MCF 10A (cell line): ENCODE results near the gene RBM20. TPM values are rescaled to one million over a fixed set of nuclear protein-coding genes. Genes with fewer than 3 reads are reported as not detected.

Experiments used
- BruUV-seq: library from RNA; stranded (reverse); fragments of 400-500 nt; replicated peaks from 2 replicates; lab custom pipeline; 2021; lab: Mats Ljungman, UMichigan
- CTCF ChIA-PET: fragments of 300-600 bp; sonication (Branson Sonifier 250); formaldehyde crosslinking; extraction: SDS; loops from one replicate; lab custom pipeline; 2021; ENCODE audit warnings: antibody characterized with exemption, inconsistent platforms; lab: Yijun Ruan, JAX
- POLR2A ChIA-PET: fragments of 300-600, 350-650 bp; sonication (Branson Sonifier 250); formaldehyde crosslinking; extraction: SDS; loops from one replicate; lab custom pipeline; 2020; ENCODE audit warnings: antibody characterized with exemption, inconsistent platforms; lab: Yijun Ruan, JAX
- DNase-seq: peaks from one replicate; pipeline ENCODE4 v3.0.0-alpha.2; 2018; ENCODE audit not compliant: unreplicated experiment
- H3K27ac Mint-ChIP-seq: one replicate; pipeline ENCODE4 v1.8.0; 2022; ENCODE audit warnings: mild to moderate bottlenecking, low read depth, mixed read lengths; ENCODE audit not compliant: unreplicated experiment
- H3K27me3 Mint-ChIP-seq: one replicate; pipeline ENCODE4 v1.8.0; 2022; ENCODE audit warnings: mixed read lengths; ENCODE audit not compliant: insufficient read depth, unreplicated experiment
- H3K36me3 Mint-ChIP-seq: one replicate; pipeline ENCODE4 v1.8.0; 2022; ENCODE audit warnings: mild to moderate bottlenecking, moderate library complexity, mixed read lengths; ENCODE audit not compliant: insufficient read depth, unreplicated experiment
- H3K4me1 Mint-ChIP-seq: one replicate; pipeline ENCODE4 v1.8.0; 2022; ENCODE audit warnings: mixed read lengths; ENCODE audit not compliant: insufficient read depth, unreplicated experiment
- H3K4me3 Mint-ChIP-seq: one replicate; pipeline ENCODE4 v1.8.0; 2022; ENCODE audit warnings: mild to moderate bottlenecking, moderate library complexity, mixed read lengths; ENCODE audit not compliant: unreplicated experiment
- H3K9me3 Mint-ChIP-seq: one replicate; pipeline ENCODE4 v1.8.0; 2022; ENCODE audit warnings: mixed read lengths; ENCODE audit not compliant: unreplicated experiment
- CTCF ChIP-seq: fragments of 200-600 bp; IDR thresholded peaks from one replicate; pipeline ENCODE4 v1.8.0; 2022; ENCODE audit warnings: antibody characterized with exemption, mild to moderate bottlenecking; ENCODE audit not compliant: unreplicated experiment
- intact Hi-C: fragments of 100-400 bp; cut with micrococcal nuclease; formaldehyde crosslinking; loops from 2 replicates; pipeline ENCODE4 v1.14.1; 2022
- total RNA-seq: library from RNA; stranded (reverse); gene quantifications from 2 replicates; pipeline ENCODE4 v1.2.3, GENCODE V29; 2022

Gene RBM20
- total RNA-seq, 1 experiment from 2014 or later = not detected

GRCh38 chr10:110827875-110828274 lies 183.7 kb downstream of the RBM20 start:
- Mint-ChIP-seq H3K9me3 (no peaks in the 10 kb centered on the region), H3K4me3 (no peak overlapping the region), H3K4me1 (peaks cover 10% of the 10 kb centered on the region), H3K27ac (no peak overlapping the region), H3K27me3 (no peaks in the 10 kb centered on the region), H3K36me3 (no peaks in the 10 kb centered on the region)
- no TSS peak for BruUV-seq
- ChIA-PET CTCF (interaction anchor here (0.7 to 1.2 kb wide), 4 partner anchors 8 to 156 kb away, joined by 3 to 4 read pairs (median 3); no protein-coding TSS in a partner anchor), POLR2A (interaction anchor here (0.6 to 1.2 kb wide), 6 partner anchors 10 to 429 kb away, joined by 3 to 7 read pairs (median 4); no protein-coding TSS in a partner anchor)
- DNase-seq = no peak
- TF ChIP-seq CTCF = no peak
- intact Hi-C loops = no loop called here

- no peak for DNase-seq
- CTCF ChIA-PET = interaction anchor here (0.7 to 1.2 kb wide), 4 partner anchors 24 to 156 kb away, joined by 3 to 4 read pairs (median 3); no protein-coding TSS in a partner anchor
- no peak for TF ChIP-seq CTCF
- Mint-ChIP-seq H3K36me3 (no peaks in the 10 kb centered on the region), H3K27me3 (no peaks in the 10 kb centered on the region), H3K9me3 (no peaks in the 10 kb centered on the region), H3K4me3 (no peak overlapping the region), H3K4me1 (peaks cover 10% of the 10 kb centered on the region), H3K27ac (no peak overlapping the region)
- intact Hi-C loops = no loop called here
- no TSS peak for BruUV-seq
- POLR2A ChIA-PET = interaction anchor here (0.6 to 1.2 kb wide), 3 partner anchors 22 to 430 kb away, joined by 3 to 5 read pairs (median 4); no protein-coding TSS in a partner anchor
Measured at GRCh38 chr10:110828525-110828924, 184.4 kb downstream of the RBM20 start.

GRCh38 chr10:110829721-110830410 lies 185.7 kb downstream of the RBM20 start:
- H3K4me1 Mint-ChIP-seq = peaks cover 6% of the 10 kb centered on the region
- no peak for TF ChIP-seq CTCF
- no peak overlapping the region for H3K4me3 Mint-ChIP-seq
- H3K27ac Mint-ChIP-seq = no peak overlapping the region
- H3K36me3 Mint-ChIP-seq = no peaks in the 10 kb centered on the region
- BruUV-seq = no TSS peak
- H3K27me3 Mint-ChIP-seq = no peaks in the 10 kb centered on the region
- CTCF ChIA-PET = no interaction called here
- POLR2A ChIA-PET = no interaction called here
- DNase-seq = no peak
- intact Hi-C loops = no loop called here
- no peaks in the 10 kb centered on the region for H3K9me3 Mint-ChIP-seq

- no peak overlapping the region for H3K4me3 Mint-ChIP-seq
- no peaks in the 10 kb centered on the region for H3K9me3 Mint-ChIP-seq
- CTCF ChIA-PET = interaction anchor here (0.6 kb wide), 1 partner anchor 223 kb away, joined by 4 read pairs; no protein-coding TSS in a partner anchor
- H3K27me3 Mint-ChIP-seq = no peaks in the 10 kb centered on the region
- no peak for DNase-seq
- no TSS peak for BruUV-seq
- POLR2A ChIA-PET = interaction anchor here (0.7 kb wide), 1 partner anchor 31 kb away, joined by 3 read pairs; no protein-coding TSS in a partner anchor
- peaks cover 14% of the 10 kb centered on the region for H3K4me1 Mint-ChIP-seq
- H3K27ac Mint-ChIP-seq = no peak overlapping the region
- TF ChIP-seq CTCF = no peak
- no peaks in the 10 kb centered on the region for H3K36me3 Mint-ChIP-seq
- intact Hi-C loops = no loop called here
Measured at GRCh38 chr10:110833234-110833940, 189.3 kb downstream of the RBM20 start.
